Astrocyte of the spinal cord (primary cell): Measurements from ENCODE around the gene PARD3B.

Experiments
- DNase-seq: peaks from one replicate; pipeline ENCODE4 v3.0.0; 2011; ENCODE audit warnings: low read depth, low spot score
- H3K4me3 ChIP-seq: 2 replicates; pipeline ENCODE4 v1.5.1; 2011; ENCODE audit warnings: low read depth, mild to moderate bottlenecking, low read length, moderate library complexity
- in situ Hi-C: cut with HindIII; loops from 2 replicates; pipeline ENCODE4 v1.10.0; 2017; ENCODE audit warnings: low sequenced_read_pairs
- TF ChIP-seq, protein P1 (sequence below): IDR thresholded peaks from 2 replicates; pipeline ENCODE4 v1.5.1; 2012; ENCODE audit warnings: low read depth, mild to moderate bottlenecking, low read length, inconsistent platforms

PARD3B gene

DNA sequence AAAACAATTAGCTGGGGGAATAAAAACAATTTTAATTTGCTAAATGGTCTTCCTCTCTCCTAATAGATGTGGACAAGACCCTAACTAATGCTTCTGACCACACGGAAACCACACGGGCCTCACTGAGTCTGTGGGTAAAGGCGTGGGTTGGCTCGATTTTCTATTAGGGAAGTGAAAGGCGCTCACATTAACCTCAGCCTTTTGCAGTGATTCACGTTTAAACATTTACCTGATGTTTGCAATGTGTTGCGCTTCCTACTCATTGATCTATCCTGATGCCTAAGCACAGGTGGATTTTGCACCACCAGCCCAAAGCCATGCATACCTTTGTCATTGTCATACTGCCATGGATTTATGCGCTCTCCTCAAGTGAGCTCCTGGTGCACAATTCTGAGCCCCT lies 1101.4 kb downstream of the PARD3B start:
- TF ChIP-seq, protein P1, sequence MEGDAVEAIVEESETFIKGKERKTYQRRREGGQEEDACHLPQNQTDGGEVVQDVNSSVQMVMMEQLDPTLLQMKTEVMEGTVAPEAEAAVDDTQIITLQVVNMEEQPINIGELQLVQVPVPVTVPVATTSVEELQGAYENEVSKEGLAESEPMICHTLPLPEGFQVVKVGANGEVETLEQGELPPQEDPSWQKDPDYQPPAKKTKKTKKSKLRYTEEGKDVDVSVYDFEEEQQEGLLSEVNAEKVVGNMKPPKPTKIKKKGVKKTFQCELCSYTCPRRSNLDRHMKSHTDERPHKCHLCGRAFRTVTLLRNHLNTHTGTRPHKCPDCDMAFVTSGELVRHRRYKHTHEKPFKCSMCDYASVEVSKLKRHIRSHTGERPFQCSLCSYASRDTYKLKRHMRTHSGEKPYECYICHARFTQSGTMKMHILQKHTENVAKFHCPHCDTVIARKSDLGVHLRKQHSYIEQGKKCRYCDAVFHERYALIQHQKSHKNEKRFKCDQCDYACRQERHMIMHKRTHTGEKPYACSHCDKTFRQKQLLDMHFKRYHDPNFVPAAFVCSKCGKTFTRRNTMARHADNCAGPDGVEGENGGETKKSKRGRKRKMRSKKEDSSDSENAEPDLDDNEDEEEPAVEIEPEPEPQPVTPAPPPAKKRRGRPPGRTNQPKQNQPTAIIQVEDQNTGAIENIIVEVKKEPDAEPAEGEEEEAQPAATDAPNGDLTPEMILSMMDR, result no peak
- DNase-seq, result no peak
- H3K4me3 ChIP-seq, result no peak overlapping the region
- in situ Hi-C loops, result no loop called here

DNA sequence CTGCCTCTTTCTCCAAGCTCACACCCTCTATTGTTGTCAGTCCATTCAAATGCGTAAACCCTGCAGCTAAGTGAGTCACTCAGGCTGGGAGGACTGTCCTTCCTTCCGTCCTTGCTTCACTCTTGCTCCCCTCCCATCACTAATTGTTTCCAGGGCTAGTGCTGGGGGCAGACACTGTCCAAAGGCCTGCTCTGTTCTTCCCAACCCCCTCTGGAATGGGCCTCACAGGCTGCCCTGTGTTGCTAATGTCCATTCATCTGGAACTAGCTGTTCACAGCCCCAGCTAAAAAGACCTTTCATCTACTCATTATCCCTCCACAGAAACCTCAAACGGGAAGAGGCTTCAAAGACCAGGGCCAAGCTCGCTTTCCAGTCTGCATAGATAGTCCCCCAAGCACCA lies 1105.2 kb downstream of the PARD3B start:
- no peak overlapping the region for H3K4me3 ChIP-seq
- DNase-seq, result peak; percentile 44
- TF ChIP-seq, protein P1, result no peak
- in situ Hi-C loops, result no loop called here

- no peak overlapping the region for H3K4me3 ChIP-seq
- in situ Hi-C loops, result no loop called here
- TF ChIP-seq, protein P1, result no peak
- DNase-seq, result no peak
These were observed 1105.7 kb downstream of the PARD3B start for GRCh38 chr2:205650931-205651330.

DNA sequence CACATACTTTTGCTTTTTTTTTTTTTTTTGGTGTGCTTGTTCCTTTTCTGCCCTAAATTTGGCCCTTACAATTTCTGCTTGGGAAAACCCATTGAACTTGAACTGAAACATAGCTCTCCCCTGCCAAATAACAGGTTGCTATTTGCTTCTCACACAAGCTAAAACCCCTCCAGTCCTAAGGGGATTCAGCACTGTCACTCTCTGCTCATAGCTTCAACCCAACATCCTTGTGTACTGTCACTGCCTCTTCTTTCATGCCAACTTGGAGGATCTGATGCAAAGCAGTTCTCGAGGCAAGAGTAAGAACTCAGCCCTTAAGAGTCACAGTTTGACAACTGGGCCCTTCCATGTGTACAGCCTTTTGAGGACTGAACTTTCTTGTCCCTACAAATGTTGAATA lies 1106.4 kb downstream of the PARD3B start:
- H3K4me3 ChIP-seq, result no peak overlapping the region
- in situ Hi-C loops, result no loop called here
- DNase-seq, result no peak
- TF ChIP-seq, protein P1, result no peak

DNA sequence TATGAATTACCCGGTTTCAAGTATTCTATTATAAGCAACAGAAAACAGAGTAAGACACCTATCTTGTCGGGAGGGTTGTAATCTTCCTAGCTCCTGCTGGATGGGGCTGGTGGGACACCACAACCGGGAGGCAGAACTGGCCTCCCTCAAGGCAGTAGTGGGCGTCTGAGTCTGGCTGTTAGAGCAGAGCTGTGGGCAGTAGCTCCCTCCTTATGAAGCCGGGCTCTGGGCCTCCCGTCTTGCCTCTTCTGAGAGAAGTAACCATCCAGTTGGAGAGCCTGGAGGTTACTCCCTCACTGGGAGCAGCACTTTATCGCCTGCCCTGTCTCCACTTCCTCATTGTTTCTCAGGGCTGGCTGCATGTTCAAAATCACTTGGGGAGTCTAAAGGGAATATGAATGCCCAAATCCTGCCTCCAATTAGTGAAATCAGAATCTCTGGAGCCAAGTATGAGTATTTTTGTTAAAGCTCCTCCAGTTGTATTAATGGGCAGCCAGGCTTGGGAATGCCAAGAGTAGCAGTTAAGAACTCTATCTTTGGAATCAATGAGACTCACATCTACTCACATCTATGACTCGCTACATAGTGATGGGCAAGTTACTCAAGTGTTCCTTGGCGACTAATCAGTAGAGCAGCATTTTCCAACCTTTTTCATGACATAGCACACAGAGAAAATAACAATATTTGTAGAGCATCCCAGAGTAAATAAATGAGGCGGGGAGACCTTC lies 1109.8 kb downstream of the PARD3B start:
- DNase-seq, result peak; percentile 46
- no peak overlapping the region for H3K4me3 ChIP-seq
- TF ChIP-seq, protein P1, result no peak
- in situ Hi-C loops, result no loop called here

GRCh38 chr2:205655779-205656456 lies 1110.6 kb downstream of the PARD3B start:
- in situ Hi-C loops, result no loop called here
- DNase-seq, result no peak
- H3K4me3 ChIP-seq, result no peak overlapping the region
- TF ChIP-seq, protein P1, result no peak
